Liver (tissue), 9 donors: ENCODE results near the gene UPF1. TPM values are rescaled to one million over a fixed set of nuclear protein-coding genes. Genes with fewer than 3 reads are reported as not detected.

Source experiments
- DNase-seq: peaks from one replicate; pipeline ENCODE4 v3.0.0-alpha.2; 2017; ENCODE audit warnings: low spot score
- H3K27ac ChIP-seq, 2 donors: one replicate each; pipeline ENCODE4 v1.7.0; 2013; ENCODE audit warnings: inconsistent platforms in 2 of 2, low read length in 2 of 2, control low read depth in 1 of 2, low read depth in 1 of 2, mild to moderate bottlenecking in 1 of 2
- H3K27me3 ChIP-seq, 4 donors: one replicate each; pipeline versions ENCODE4 v1.6.1 to v1.7.0; 2013; ENCODE audit warnings: low read length in 3 of 4, inconsistent platforms in 1 of 4, mild to moderate bottlenecking in 1 of 4, moderate library complexity in 1 of 4; ENCODE audit not compliant: control insufficient read depth in 4 of 4, insufficient read depth in 4 of 4
- H3K36me3 ChIP-seq, 4 donors: one replicate each; pipeline versions ENCODE4 v1.6.1 to v1.7.0; 2013; ENCODE audit warnings: low read length in 3 of 4, mild to moderate bottlenecking in 3 of 4, low read depth in 1 of 4, moderate library complexity in 1 of 4; ENCODE audit not compliant: control insufficient read depth in 4 of 4, insufficient read depth in 3 of 4
- H3K4me1 ChIP-seq, 4 donors: one replicate each; pipeline versions ENCODE4 v1.6.1 to v1.7.0; 2013; ENCODE audit warnings: low read length in 3 of 4, mild to moderate bottlenecking in 3 of 4, moderate library complexity in 1 of 4; ENCODE audit not compliant: control insufficient read depth in 4 of 4, insufficient read depth in 4 of 4
- H3K4me3 ChIP-seq, 3 donors: one replicate each; pipeline versions ENCODE4 v1.6.1 to v1.7.0; 2013; ENCODE audit warnings: low read length in 3 of 3, control low read depth in 1 of 3, low read depth in 1 of 3, mild to moderate bottlenecking in 1 of 3
- H3K9ac ChIP-seq, 2 donors: one replicate each; pipeline ENCODE4 v1.7.0; 2013; ENCODE audit warnings: low read length in 2 of 2, mild to moderate bottlenecking in 2 of 2, moderate library complexity in 2 of 2, control low read depth in 1 of 2, low read depth in 1 of 2
- H3K9me3 ChIP-seq, 4 donors: one replicate each; pipeline versions ENCODE4 v1.6.1 to v1.7.0; 2013; ENCODE audit warnings: low read length in 3 of 4; ENCODE audit not compliant: control insufficient read depth in 4 of 4
- EGR1 ChIP-seq, 2 donors: IDR thresholded peaks; 2 replicates each; pipeline ENCODE4 v1.6.1; 2016 to 2018; ENCODE audit warnings: antibody characterized with exemption in 2 of 2, low read depth in 2 of 2
- FOXA1 ChIP-seq: IDR thresholded peaks from 2 replicates; pipeline ENCODE4 v1.6.1; 2016; ENCODE audit warnings: antibody characterized with exemption
- HNF4A ChIP-seq, 2 donors: conservative IDR thresholded peaks; 2 replicates each; pipeline ENCODE4 v1.6.1; 2016; ENCODE audit warnings: antibody characterized with exemption in 2 of 2, mild to moderate bottlenecking in 2 of 2
- HNF4G ChIP-seq: IDR thresholded peaks from 2 replicates; pipeline ENCODE4 v1.6.1; 2016; ENCODE audit warnings: antibody characterized with exemption
- JUND ChIP-seq, 2 donors: IDR thresholded peaks; 2 replicates each; pipeline ENCODE4 v1.6.1; 2016; ENCODE audit warnings: antibody characterized with exemption in 2 of 2
- NR2F2 ChIP-seq: IDR thresholded peaks from 2 replicates; pipeline ENCODE4 v1.6.1; 2016; ENCODE audit warnings: antibody characterized with exemption
- RAD21 ChIP-seq, 2 donors: IDR thresholded peaks; 2 replicates each; pipeline ENCODE4 v1.6.1; 2016; ENCODE audit warnings: antibody characterized with exemption in 2 of 2, mild to moderate bottlenecking in 2 of 2
- RXRA ChIP-seq, 2 donors: IDR thresholded peaks; 2 replicates each; pipeline ENCODE4 v1.6.1; 2017 to 2018; ENCODE audit warnings: antibody characterized with exemption in 2 of 2, mild to moderate bottlenecking in 1 of 2
- SP1 ChIP-seq: IDR thresholded peaks from 2 replicates; pipeline ENCODE4 v1.6.1; 2018; ENCODE audit warnings: antibody characterized with exemption, mild to moderate bottlenecking
- TAF1 ChIP-seq: conservative IDR thresholded peaks from 2 replicates; pipeline ENCODE4 v1.6.1; 2016; ENCODE audit warnings: antibody characterized with exemption, mild to moderate bottlenecking
- YY1 ChIP-seq: IDR thresholded peaks from 2 replicates; pipeline ENCODE4 v1.6.1; 2016; ENCODE audit warnings: antibody characterized with exemption, mild to moderate bottlenecking
- WGBS: extraction: QIAGEN DNeasy Blood & Tissue Kit; methylation state at CpG from one replicate; pipeline ENCODE4 v1.1.7; 2013; 5-methylcytosine and 5-hydroxymethylcytosine counted together
- polyA plus RNA-seq, 2 donors: library from polyadenylated mRNA; stranded (reverse) in 1 of 2; unstranded in 1 of 2; fragments of 200-250 nt in 1 of 2; fragments of >200 nt in 1 of 2; fragmentation: Nextera tagmentation in 1 of 2; extraction: Ambion mirVana in 1 of 2; gene quantifications; one replicate each; pipeline versions ENCODE4 v1.2.1 to v1.2.3, GENCODE V29; 2013 to 2015
- total RNA-seq, 2 donors: library from RNA; depleted of rRNA; stranded (reverse); fragments of >200 nt; gene quantifications; one replicate each; pipeline ENCODE4 v1.2.3, GENCODE V29; 2014
- TF ChIP-seq, protein P1 (sequence below): fragments of 150-350 bp; IDR thresholded peaks from 2 replicates; pipeline ENCODE4 v1.5.1; 2017; ENCODE audit warnings: improper control_type of control experiment, low read depth, low read length; ENCODE audit not compliant: missing input control
- TF ChIP-seq, protein P2 (sequence below): IDR thresholded peaks from 2 replicates; pipeline ENCODE4 v1.6.1; 2016; ENCODE audit warnings: antibody characterized with exemption
- TF ChIP-seq, protein P3 (sequence below): IDR thresholded peaks from 2 replicates; pipeline ENCODE4 v1.6.1; 2016; ENCODE audit warnings: antibody characterized with exemption
- TF ChIP-seq, protein P4 (sequence below): IDR thresholded peaks from 2 replicates; pipeline ENCODE4 v1.6.1; 2016; ENCODE audit warnings: antibody characterized with exemption
- donor health status: healthy.
- donor health status: healthy.
- donor health status: healthy.
- donor health status: healthy.
- donor health status: healthy.

Gene UPF1
- total and polyA plus RNA-seq, 4 donors, result 5.7 to 51.0 (median 35.2) TPM

DNA sequence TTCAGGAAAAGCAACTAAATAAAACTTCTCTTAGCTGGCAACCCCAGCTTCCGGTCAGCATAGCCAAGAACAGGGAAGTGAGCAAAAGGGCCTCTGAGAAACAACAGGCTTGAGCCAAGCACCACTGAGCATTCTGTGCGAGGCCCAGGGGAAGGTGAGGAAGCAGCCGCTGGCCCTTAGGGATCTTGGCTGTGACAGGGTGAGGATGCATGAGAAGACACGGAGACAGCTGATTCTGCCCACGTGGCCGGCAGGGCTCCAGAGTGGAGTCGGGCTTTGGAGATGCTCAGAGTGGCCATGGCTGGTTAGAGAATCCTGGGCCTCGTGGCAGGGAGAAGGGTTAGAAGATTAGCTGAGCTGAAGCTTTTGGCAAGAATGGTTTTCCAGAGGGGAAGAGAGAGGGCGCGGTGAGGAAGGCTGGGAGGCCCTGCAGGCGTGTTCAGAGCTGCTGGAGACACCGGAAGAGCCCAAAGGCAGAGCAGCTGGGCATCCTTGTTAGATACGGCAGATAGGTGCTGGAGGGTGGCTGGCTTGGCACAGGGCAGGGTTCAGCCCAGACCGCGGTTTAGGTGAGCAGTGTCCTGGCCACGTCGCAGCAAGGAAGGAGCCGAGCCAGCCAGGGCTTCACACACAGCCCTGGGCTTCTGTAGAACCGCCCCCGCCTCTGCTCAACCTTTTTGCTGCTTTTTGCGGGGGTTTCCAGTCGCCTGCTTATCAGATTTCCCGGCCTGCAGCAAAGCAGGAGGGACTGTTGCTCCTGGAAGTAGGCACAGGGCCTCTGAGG, 17.3 kb downstream of the UPF1 start:
- peaks cover 19 to 50% (median 30%) of the 10 kb centered on the region in 4 donors for H3K36me3 ChIP-seq
- no peak overlapping the region for H3K9ac ChIP-seq
- peaks cover 0 to 28% (median 9%) of the 10 kb centered on the region in 4 donors for H3K4me1 ChIP-seq
- H3K27me3 ChIP-seq, result no peaks in the 10 kb centered on the region
- TF ChIP-seq TAF1 (no peak), NR2F2 (peak; percentile 62)
- no peak overlapping the region for H3K4me3 ChIP-seq
- DNase-seq, result no peak
- no peaks in the 10 kb centered on the region for H3K9me3 ChIP-seq
- H3K27ac ChIP-seq, result peak overlapping the region; percentile 49 to 71
- 72% methylated on average over 23 of the region's 23 CpGs for WGBS

DNA sequence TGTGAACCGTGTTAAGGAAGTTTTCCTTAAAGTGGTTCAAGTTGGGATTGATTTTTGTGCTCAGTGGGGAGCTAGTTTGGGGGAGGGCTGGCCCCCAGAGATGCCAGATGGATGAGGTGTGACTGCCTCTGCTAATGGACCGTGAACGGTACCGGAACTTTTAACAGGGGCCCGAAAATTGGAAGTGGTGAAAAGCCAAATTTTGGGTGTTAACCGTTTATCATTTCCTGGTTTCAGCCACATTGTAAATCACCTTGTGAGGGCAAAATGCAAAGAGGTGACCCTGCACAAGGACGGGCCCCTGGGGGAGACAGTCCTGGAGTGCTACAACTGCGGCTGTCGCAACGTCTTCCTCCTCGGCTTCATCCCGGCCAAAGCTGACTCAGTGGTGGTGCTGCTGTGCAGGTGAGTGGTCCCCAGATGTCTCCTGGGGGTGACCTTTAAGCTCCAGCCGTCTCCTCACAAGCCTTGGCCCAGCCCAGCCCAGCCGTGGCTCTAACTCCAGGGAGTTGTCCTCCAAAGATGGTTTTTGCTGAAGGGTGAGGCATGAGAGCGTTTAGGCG, 18.2 kb downstream of the UPF1 start:
- DNase-seq, result no peak
- no peak overlapping the region for H3K4me3 ChIP-seq
- no peak overlapping the region for H3K9ac ChIP-seq
- H3K4me1 ChIP-seq, result peaks cover 0 to 28% (median 9%) of the 10 kb centered on the region in 4 donors
- TF ChIP-seq SP1 (no peak), RAD21 (IDR thresholded peaks at IDR 0.05) (no peak), TAF1 (no peak), YY1 (no peak), RXRA (IDR thresholded peaks at IDR 0.05) (no peak), EGR1 (IDR thresholded peaks at IDR 0.05; ENCODE audit: low read depth in 2 of 2) (no peak), JUND (IDR thresholded peaks at IDR 0.05) (no peak), HNF4G (no peak), HNF4A (conservative IDR thresholded peaks at IDR 0.05) (no peak), NR2F2 (no peak), FOXA1 (no peak)
- TF ChIP-seq, protein P1, sequence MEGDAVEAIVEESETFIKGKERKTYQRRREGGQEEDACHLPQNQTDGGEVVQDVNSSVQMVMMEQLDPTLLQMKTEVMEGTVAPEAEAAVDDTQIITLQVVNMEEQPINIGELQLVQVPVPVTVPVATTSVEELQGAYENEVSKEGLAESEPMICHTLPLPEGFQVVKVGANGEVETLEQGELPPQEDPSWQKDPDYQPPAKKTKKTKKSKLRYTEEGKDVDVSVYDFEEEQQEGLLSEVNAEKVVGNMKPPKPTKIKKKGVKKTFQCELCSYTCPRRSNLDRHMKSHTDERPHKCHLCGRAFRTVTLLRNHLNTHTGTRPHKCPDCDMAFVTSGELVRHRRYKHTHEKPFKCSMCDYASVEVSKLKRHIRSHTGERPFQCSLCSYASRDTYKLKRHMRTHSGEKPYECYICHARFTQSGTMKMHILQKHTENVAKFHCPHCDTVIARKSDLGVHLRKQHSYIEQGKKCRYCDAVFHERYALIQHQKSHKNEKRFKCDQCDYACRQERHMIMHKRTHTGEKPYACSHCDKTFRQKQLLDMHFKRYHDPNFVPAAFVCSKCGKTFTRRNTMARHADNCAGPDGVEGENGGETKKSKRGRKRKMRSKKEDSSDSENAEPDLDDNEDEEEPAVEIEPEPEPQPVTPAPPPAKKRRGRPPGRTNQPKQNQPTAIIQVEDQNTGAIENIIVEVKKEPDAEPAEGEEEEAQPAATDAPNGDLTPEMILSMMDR, result no peak
- TF ChIP-seq, protein P2, sequence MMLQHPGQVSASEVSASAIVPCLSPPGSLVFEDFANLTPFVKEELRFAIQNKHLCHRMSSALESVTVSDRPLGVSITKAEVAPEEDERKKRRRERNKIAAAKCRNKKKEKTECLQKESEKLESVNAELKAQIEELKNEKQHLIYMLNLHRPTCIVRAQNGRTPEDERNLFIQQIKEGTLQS, result no peak
- TF ChIP-seq, protein P3, sequence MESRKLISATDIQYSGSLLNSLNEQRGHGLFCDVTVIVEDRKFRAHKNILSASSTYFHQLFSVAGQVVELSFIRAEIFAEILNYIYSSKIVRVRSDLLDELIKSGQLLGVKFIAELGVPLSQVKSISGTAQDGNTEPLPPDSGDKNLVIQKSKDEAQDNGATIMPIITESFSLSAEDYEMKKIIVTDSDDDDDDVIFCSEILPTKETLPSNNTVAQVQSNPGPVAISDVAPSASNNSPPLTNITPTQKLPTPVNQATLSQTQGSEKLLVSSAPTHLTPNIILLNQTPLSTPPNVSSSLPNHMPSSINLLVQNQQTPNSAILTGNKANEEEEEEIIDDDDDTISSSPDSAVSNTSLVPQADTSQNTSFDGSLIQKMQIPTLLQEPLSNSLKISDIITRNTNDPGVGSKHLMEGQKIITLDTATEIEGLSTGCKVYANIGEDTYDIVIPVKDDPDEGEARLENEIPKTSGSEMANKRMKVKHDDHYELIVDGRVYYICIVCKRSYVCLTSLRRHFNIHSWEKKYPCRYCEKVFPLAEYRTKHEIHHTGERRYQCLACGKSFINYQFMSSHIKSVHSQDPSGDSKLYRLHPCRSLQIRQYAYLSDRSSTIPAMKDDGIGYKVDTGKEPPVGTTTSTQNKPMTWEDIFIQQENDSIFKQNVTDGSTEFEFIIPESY, result no peak
- TF ChIP-seq, protein P4, sequence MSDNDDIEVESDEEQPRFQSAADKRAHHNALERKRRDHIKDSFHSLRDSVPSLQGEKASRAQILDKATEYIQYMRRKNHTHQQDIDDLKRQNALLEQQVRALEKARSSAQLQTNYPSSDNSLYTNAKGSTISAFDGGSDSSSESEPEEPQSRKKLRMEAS, result no peak
- WGBS, result 78% methylated on average over 16 of the region's 16 CpGs
- no peaks in the 10 kb centered on the region for H3K27me3 ChIP-seq
- H3K36me3 ChIP-seq, result peaks cover 26 to 59% (median 37%) of the 10 kb centered on the region in 4 donors
- H3K27ac ChIP-seq, result peak overlapping the region; percentile 49 to 71
- H3K9me3 ChIP-seq, result no peaks in the 10 kb centered on the region
